ENCODE measurements around the gene KIF21A.

KIF21A gene

DNA sequence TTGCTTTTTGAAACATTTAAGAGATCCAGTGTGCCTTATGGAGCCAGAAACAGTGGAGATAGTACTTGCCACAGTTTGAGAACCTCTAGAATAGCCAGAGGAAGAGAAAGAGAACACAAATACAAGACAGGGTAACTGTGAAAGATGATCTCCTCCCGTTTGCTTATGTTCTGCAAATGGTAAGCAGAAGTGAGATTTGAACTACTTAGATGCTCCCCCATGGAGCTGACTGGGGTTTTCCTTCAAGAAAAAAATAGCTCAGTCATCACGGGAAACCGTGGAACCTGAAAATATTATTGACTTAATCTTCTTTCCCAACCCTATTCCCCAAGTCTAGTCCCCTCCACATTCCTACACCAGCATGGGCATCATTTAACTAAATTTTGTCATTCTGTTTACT lies 87.1 kb downstream of the KIF21A start:
- in situ Hi-C loops (cut with MboI; ENCODE audit: low pct_unique_long_range_greater_than_20kb, low sequenced_read_pairs): no loop called here
- DNase-seq: no peak

DNA sequence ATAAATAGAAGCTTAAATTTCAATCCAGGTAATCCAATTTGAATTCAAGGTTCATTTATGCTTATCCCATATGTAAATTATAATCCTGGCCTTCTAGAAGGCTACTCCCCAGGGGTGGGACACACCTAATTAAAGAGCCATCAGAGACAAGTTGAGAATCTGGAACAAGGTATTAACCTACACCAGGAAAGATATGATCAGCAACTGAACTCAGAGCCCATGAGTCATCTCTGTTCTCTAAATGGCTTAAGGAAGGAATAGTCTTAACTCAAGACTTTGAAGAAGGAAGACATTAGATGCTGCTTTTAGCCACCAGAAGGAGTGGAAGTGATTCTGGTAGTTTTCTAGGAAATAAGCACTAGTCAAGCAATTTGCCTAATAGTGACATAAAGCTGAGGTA lies 88.0 kb downstream of the KIF21A start:
- no peak for DNase-seq
- in situ Hi-C loops (cut with MboI; ENCODE audit: low pct_unique_long_range_greater_than_20kb, low sequenced_read_pairs): no loop called here

DNA sequence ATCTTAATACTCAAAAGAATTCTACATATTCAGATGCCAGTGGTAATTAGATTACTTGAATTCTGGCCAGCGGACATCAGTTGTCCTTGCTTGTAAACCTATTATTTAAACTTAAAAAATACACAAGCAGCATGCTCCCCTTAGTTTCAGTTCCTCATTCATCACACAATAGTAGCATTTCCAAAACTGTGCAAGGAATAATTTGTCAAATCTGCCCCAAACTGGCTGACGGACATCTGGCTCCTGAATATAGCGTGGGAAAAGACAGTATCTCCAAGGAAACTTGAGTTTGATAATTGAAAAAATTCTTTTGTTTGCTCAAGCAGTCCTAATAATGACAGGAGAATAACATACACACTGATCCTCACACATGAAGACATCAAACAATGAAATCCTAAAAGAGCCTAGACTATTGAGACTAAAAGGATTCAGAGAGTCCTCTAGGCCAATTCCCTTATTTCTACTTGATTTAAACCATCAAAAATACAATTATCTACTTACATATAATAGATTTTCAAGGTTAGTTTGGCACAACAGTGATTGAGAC lies 90.4 kb downstream of the KIF21A start:
- DNase-seq: no peak
- in situ Hi-C loops (cut with MboI; ENCODE audit: low pct_unique_long_range_greater_than_20kb, low sequenced_read_pairs): no loop called here

DNA sequence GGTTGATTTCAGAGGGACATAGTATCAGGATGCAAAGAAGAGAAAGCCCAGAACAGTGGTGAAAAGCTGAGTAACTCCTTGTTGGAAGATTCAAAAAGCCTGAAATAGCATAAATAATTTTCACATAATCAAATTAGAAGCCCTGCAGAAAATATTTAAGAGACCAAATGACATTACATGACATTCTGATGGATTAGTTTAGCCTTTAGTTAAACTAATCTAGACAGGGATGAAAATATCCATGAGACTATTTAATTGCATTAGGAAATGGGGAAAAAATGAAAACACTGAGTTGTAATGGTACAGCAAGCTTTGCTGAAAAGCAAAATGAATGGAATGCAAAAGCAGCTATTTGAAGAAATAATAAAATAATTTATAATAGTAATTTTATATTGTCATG lies 91.8 kb downstream of the KIF21A start:
- in situ Hi-C loops (cut with MboI; ENCODE audit: low pct_unique_long_range_greater_than_20kb, low sequenced_read_pairs): no loop called here
- DNase-seq: no peak

DNA sequence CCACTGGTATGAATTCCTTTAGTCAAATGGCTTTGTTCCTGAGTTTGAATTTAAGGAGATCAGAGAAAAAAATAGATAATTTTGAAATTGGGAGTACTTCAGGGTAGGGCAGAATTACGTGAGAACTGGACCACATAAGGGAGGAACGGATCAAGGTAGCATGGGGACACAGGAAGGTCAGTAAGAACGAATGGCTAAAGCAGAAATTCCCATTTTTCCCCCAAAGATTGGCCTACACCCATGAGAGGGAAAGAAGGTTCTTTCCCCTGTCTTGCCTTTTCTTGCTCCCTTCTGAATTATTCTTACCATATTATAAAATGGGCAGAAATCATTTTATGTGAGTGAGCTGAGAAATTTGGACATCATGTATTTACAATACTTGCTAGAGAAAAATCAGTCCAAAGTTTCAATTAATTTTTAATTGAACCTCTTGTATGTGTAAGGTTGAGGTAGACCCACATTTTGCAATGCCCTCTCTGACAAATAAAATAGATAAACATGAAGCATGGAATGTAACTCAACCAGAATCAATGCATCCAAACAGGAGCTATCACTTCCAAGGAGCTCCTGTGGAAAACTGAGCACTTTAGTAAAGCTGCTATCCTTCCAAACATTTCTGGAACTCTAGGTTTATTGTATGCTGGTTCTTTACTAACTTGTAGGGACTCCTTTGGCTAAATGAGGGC lies 93.8 kb downstream of the KIF21A start:
- DNase-seq: no peak
- in situ Hi-C loops (cut with MboI; ENCODE audit: low pct_unique_long_range_greater_than_20kb, low sequenced_read_pairs): no loop called here

DNA sequence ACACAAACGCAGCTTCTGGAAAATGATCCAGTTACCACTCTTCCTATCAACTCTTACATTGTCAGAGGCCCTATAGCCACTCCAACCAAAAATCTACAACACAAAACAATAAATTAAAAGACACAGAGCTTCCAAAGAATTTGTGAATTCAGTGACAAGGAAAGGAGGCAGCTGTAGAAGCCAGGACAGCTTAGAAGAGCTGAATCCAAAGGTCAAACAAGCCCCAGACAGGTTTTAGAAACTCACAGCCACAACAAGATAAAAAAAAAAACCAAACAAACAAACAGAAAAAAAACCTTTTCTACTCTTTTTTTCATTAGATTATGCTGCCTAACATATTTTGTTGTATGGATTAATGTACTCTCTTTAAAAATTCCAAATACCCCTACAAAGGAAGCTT lies 94.4 kb downstream of the KIF21A start:
- in situ Hi-C loops (cut with MboI; ENCODE audit: low pct_unique_long_range_greater_than_20kb, low sequenced_read_pairs): no loop called here
- DNase-seq: no peak

DNA sequence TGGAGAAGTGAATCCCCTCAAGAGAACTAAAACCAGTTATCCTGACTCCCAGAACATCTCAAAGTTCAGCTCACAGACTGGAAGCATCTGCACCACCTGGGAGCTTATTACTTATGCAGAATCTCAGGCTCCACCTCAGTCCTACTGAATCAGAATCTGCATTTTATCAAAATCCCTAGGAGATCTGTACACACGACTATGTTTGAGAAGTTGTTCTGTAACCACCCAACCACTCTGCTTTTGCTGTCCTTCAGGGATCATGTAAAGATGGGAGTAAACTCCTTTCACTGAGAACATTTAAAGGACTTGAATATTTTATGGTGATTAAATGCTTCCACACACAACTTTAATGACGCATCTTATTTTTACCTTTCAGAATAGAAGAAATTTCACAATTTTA lies 98.0 kb downstream of the KIF21A start:
- in situ Hi-C loops (cut with MboI; ENCODE audit: low pct_unique_long_range_greater_than_20kb, low sequenced_read_pairs): no loop called here
- no peak for DNase-seq

DNA sequence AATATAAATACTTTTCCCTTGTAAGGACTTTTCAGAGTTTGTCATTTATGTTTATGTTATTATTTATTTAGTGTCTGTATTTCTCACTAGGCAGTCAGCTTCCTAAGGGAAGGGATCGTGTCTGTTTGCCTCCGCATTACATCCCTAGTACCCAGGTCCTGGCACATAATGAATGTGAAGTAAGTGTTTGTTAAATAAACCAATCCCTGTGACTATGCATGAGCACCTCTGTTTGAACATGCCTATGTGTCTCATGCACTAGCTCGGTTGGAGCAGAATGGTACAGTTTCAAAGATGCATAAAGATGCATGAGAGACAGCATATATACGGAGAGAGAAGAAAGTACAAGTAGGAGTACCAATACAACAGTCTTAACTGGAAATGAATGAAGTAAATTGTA lies 99.3 kb downstream of the KIF21A start:
- in situ Hi-C loops (cut with MboI; ENCODE audit: low pct_unique_long_range_greater_than_20kb, low sequenced_read_pairs): no loop called here
- no peak for DNase-seq

DNA sequence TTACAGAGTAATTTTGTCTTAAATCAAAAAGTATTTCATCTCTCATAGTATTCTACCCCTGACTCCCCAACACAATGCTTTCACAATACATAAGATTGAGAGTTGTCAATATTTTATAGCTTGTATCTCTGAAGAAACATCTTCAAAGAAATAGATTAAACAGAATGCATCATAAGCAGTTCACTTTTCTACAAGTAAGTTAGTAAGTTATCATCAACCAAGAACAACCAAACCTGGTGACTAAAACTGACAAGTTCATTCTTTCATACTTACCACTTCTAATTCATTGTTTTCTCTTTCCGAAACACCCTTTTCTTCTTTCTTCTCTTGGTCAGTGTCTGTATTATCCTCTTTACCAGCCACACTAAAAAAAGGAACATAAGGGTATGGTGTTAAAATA lies 101.2 kb downstream of the KIF21A start:
- in situ Hi-C loops (cut with MboI; ENCODE audit: low pct_unique_long_range_greater_than_20kb, low sequenced_read_pairs): no loop called here
- no peak for DNase-seq

DNA sequence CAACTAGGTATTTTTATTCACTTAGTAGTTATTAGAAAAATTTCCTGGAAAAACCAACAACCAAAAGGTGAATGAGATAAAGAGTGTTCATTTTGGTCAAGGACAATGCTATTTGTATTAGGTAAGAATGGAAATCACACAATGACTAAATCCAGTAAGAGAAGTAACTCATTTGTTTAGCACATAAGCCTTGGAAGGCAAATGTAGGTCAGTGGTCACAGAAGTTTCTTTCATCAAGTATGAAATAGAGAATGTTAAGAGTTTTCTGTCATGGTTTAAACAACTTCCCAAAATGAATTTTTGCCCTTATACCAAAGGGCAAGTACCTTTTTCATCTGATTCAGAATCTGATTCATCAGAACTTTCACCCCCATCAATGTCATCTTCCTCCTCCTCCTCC lies 101.7 kb downstream of the KIF21A start:
- in situ Hi-C loops (cut with MboI; ENCODE audit: low pct_unique_long_range_greater_than_20kb, low sequenced_read_pairs): no loop called here
- no peak for DNase-seq

DNA sequence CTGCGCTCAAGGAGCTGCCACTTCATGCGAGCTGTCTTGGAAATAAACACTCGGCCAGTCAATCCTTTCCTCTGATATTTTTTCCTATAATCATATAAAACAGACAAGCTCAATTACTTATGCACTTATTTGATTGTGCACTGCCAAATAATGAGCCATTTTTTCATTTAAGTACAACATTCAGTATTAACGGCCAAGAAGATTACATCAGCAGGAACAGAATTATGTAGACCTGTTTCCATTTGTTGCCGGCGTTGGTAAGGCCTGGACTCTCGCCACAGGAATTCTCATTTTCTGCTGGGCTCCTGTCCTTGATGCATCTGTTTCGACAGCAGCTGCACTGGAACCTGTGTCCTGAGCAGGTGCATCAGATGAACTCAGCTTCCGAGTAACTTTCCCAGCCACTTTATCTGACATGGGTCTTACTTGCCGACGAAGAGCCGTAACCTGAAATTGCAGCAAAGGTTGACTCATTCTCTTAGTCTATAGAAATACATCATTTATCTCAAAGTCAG lies 110.2 kb downstream of the KIF21A start:
- in situ Hi-C loops (cut with MboI; ENCODE audit: low pct_unique_long_range_greater_than_20kb, low sequenced_read_pairs): no loop called here
- no peak for DNase-seq

DNA sequence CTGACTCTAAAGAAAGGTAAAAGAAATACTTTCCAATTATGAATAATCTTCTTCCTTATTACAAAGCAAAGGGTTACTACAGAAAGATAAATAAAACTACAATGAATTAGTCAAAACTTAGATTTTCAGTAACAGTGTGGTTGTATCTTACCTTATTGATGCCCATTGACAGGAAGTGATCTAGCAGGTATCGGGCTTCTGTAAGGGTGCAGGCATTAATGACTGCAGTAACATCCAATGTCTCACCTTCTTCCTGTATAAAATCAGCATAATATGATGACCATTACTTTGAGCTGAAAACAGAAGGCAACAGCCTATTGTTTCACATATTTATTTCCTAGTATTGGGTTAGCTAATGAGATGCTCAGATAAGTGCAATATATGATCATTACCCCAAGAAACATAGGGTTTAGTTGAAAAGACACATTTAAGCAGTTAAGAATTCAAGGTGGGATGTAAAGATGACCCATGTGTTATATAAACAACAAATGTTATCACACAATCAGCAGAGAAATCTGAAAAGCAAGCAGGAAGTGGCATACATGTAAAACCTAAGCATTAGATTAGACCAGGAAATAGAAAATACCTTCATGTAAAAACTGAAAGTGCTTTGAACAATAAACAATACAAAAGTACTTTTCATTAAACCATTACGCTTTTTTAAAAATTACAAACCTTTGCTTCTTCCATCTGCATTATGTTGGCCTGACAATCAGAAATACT lies 111.2 kb downstream of the KIF21A start:
- in situ Hi-C loops (cut with MboI; ENCODE audit: low pct_unique_long_range_greater_than_20kb, low sequenced_read_pairs): no loop called here
- no peak for DNase-seq

DNA sequence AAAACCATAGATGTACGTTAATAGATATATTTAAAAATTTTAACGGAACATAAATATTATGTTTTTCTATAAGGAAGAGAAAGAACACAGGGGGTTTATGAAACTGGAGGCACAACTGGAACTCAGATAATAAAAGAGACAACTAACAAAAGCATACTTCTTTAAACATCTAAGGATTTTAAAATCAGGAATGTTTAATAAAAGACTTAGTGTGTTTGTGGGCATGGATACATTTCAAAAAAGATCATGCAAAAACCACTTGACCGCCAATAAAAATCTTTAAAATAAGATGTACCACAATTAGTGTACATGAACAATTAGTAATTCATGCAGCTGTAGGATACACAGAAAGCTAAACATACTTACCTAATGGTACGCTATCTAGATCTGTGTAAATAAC lies 113.0 kb downstream of the KIF21A start:
- in situ Hi-C loops (cut with MboI; ENCODE audit: low pct_unique_long_range_greater_than_20kb, low sequenced_read_pairs): no loop called here
- no peak for DNase-seq

DNA sequence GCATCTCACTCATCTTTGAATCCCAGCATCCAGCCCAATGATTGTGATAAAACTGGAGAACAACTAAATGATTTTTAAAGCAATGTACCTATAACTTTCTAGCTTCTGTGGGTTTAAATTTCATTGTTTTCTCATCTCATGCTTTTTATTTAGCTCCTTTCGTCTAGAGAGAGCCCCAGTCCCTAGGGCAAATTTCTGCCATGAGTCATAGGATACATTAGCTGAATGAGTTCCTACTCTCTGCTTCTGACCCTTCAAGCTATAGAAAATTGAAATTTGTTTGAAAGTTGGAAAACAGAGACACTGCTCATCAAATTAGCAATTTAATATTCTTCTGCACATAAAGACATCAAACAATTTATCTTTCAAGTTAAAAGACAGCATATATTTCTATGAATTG lies 113.9 kb downstream of the KIF21A start:
- in situ Hi-C loops (cut with MboI; ENCODE audit: low pct_unique_long_range_greater_than_20kb, low sequenced_read_pairs): no loop called here
- no peak for DNase-seq

DNA sequence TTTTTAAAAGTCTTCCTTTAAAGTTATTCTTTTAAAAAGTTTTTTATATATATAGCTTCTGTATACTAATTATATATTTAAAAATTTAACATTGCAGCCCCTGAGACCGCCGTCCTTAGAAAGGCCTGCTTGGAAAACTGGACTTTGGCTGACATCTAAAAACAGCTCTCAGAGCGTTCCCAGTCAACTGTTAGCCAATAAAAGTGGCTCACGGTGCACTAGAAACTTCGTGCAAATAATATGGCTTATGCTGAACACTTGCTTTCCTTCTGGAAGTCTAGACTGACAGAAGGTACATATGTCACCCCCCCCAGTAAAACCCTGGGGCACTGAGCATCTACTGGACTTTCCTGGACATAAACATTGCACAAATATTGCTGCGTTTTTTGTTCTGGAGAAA lies 115.0 kb downstream of the KIF21A start:
- in situ Hi-C loops (cut with MboI; ENCODE audit: low pct_unique_long_range_greater_than_20kb, low sequenced_read_pairs): no loop called here
- DNase-seq: no peak

DNA sequence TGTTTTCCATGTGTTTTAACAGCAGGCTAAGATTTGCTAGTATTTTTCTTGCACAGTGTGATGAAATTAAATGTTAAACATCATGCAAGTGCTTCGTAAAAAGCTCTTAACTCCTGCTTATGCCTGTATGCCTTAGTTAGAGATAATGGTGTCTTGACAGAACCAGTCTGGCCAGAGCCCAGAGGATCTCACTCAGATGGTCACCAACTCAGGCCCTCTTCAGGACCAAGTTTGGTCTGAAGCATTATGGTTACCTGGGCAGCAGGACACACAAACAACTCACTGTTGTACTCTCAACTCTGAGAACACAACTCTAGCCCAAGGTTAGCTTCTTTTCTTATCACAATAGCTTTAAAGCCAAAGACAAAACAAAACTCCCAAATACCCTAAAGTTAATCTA lies 115.4 kb downstream of the KIF21A start:
- no peak for DNase-seq
- in situ Hi-C loops (cut with MboI; ENCODE audit: low pct_unique_long_range_greater_than_20kb, low sequenced_read_pairs): no loop called here

DNA sequence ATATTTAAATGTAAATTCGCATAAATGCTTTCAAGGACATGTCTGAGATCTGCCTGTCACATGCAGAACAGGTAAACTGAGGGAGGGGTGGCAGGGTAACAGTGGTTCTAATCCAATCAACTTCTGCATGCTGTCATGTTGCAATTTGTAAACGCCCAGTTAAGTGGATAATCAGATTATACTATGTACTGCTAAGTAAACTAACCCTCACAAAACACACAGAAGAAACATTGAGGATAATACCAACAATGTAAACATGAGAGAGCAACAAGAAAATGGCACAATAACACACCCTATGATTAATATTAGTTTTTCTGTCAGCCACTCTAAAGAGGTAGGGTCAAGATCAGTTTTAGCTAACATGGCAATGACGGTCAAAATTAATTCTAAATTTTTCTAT lies 123.7 kb downstream of the KIF21A start:
- in situ Hi-C loops (cut with MboI; ENCODE audit: low pct_unique_long_range_greater_than_20kb, low sequenced_read_pairs): no loop called here
- DNase-seq: no peak

DNA sequence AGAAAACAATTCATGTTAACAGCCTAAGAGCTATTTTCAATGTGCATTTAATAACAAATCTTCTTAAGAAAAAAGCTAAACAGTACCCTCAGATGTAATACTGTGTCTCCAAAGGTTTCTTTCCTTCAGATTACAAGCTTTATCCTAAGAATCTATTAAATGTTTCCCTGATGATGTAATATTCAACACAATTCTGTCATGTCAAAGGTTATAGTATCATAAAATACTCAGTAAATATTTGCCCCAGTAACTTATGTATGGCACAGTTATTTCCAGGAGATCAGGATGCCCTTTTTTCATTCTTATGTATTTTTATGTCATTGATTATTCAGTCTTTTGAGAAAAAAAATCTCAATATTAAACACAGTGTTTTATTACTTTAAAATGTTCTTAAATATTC lies 128.4 kb downstream of the KIF21A start:
- in situ Hi-C loops (cut with MboI; ENCODE audit: low pct_unique_long_range_greater_than_20kb, low sequenced_read_pairs): no loop called here
- no peak for DNase-seq

DNA sequence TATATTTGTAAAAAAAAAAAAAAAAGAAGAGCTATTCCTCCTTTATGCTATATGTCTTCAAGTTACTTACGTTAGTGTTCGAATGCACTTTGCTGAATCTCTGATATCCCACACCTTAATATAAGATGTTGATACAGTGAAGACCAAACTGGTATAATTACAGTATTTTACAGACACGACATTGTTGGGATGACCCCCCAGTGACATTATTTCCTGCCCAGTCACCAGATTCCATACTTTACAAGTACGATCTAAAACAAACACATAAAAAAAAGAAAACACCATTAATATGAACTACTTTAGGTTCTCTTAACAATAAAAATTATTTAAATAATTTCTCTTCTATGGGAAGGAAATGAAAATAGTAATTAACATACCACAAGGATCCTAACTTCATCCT lies 133.4 kb downstream of the KIF21A start:
- in situ Hi-C loops (cut with MboI; ENCODE audit: low pct_unique_long_range_greater_than_20kb, low sequenced_read_pairs): no loop called here
- no peak for DNase-seq

DNA sequence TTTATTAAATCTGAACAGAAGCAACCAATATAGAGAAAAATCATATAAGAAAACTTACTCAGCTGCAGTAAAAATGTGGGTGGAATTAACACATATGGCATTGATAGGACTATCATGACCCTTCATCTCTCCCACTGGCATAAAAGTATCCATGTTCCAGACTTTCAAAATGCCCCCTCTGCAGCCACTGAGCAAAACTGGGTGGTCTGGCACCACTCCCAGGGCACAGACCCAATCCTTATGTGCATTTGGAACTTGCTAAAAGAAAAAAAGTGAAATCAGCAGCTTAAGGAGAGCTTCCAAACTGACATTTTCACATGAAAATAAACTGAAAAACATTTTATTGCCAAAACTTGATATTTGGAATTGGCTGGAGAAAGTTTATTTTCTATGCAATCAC lies 141.5 kb downstream of the KIF21A start:
- in situ Hi-C loops (cut with MboI; ENCODE audit: low pct_unique_long_range_greater_than_20kb, low sequenced_read_pairs): no loop called here
- DNase-seq: no peak

DNA sequence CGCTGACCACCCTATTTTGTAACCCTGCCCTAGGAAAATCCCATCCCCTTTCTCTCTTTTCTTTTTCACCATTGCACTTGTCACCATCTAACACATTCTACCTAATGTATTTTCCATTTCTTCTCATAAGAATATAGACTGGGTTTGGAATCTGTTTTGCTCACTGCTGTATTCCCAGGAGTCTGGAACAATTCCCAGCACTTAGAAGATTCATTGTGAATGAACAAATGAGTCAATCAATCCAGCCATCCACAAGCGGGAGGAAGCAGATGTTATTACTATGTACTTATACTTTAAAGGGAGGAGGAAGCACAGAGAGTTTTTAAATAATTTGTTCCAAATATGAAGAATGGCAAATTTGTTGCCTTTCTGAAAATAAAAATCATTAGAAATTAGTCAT lies 142.1 kb downstream of the KIF21A start:
- no peak for DNase-seq
- in situ Hi-C loops (cut with MboI; ENCODE audit: low pct_unique_long_range_greater_than_20kb, low sequenced_read_pairs): no loop called here
